ENCODE measurements around the gene PPP3R1.
A peak's percentile ranks its signal among the peaks of the same experiment; 100 is the strongest.

Gene PPP3R1

GRCh38 chr2:68258851-68259250 is 6.5 kb upstream of the PPP3R1 start:
- no peak for DNase-seq (ENCODE audit: low read depth)

DNA sequence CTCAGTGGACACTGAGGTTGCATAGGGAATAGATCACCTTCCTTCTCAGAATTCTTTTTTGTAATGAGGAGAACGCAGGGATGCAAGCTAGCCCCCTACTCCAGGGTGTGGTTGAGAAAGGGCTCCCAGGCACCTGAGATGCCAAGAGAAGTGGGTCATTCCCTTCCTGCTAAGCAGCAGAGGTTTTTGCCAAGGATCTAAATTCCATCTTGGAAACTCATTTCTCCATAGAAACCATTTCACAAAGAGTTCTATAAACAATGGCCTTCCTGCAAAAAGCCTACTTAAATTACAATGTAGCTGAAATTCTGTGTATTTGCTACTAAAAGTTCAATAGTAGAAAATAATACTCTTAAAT is 3.7 kb upstream of the PPP3R1 start:
- DNase-seq (ENCODE audit: low read depth): no peak

DNA sequence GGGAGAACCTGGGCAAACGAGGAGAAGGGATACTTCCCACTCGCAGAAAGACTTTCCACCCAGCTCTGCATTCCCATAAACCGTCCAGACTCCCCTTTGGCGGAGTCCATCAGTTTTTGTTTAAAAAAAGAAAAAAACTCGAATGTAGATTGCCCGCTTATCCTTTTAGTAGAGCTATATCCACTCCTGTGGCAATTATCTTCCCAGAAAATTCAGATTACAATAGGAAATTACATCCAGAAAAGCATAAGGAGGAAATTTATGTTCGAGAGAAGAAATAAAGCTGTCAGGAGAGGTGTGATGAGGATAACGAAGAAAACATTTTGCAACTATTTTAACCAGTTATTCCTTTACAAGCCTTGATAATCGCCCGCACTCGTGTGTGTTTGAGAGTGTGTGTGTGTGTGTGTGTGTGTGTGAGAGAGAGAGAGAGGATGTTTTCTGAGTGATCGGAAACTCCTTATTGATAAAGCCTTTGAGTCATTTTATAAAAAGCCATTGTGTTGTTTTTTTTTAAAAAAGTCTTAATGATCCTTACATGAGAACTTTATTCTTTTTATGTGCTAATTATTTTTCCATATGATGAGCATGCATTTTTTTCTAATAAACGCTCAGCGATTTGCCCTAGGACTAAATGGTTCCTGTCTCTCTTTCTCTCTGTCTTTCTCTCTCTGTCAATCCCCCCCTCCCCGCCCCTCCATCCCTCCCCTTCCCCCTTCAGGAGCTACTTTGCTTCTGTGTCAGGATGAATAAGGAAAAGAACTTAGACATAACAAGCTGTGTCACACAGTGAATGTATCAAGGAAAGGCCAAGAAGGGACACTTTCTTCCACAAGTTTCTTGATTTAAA is 1.1 kb upstream of the PPP3R1 start:
- no peak for DNase-seq (ENCODE audit: low read depth)

DNA sequence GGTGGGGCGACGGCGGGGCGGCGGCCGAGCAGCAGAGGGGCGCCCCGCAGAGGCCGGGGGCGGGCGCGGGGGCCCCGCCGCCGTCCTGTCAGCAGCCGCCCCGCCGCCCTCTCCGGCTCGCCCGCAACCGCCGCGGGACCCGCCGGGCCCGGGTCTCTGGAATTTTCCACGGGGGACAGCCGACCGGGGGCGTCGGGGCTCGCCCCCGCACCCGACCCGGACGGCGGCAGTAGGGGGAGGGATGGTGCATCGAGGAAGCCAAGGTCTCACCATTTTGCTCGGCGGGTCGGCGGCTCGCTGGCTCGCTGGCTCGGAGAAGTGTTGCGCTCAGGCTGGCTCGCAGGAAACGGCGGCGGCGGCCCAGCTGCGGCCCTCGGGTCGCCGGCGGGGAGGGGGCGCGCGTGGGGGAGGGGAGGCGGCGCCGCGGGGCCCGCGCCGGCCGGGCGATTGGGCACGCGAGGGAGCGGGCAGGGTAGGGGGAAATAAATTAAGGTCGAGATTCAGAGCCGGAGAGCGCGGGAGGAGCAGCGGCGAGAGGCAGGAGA is 405 bp downstream of the PPP3R1 start:
- DNase-seq (ENCODE audit: low read depth): peak; percentile 44

DNA sequence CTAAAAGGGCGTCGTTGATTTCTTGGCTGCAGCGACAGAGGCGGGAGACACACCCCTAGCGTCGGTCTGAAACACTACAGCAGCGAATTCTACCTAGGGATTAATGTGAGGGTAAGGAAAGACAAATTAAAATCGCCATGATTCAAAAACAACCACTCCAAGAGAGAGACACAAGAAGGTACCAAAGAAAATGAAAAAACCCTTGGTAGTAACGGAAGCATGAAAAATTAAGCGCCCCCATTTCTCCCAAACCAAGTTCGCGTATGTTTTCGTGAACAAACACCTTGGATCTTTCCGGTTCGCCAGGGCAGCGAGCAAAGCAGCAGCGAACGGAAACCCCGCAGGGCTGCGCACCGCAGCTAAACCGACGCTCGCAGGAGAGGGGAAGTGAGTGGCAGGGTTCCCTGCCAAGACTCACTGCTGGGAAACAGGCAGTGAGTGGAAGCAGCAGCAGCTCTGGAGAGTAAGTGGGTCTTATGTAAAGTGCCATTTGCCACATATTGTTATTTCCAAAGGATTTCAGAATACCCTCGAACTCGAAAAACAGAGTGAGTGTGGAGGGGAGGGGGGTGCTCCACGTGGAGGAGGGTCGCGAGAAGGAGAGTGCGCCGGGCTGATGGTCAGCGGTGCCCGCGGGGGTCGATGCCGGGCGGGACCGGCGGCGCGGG is 1.0 kb downstream of the PPP3R1 start:
- peak; percentile 56 for DNase-seq (ENCODE audit: low read depth)

- DNase-seq (ENCODE audit: low read depth): no peak
Observed at GRCh38 chr2:68250652-68251186, 1.6 kb downstream of the PPP3R1 start.

- no peak for DNase-seq (ENCODE audit: low read depth)
Observed at GRCh38 chr2:68250196-68250595, 2.1 kb downstream of the PPP3R1 start.

DNA sequence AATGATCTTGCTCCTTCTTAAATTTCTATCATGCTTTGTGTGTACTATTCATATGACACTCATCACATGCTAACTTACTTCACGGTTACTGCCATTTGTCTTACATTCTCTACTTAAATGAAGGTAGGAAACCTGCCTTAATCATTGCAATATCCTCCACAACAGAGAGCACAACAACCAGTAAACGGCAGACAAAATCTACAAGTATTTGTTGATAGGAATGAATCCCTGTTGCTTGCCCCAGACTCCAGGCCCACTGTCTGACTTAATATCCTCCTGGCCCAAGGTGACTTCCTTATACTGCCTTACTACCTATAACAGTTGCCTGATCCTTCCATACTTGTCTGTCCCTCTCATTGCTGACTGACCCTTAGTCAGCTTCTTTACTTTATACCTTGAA is 3.5 kb downstream of the PPP3R1 start:
- no peak for DNase-seq (ENCODE audit: low read depth)

- DNase-seq (ENCODE audit: low read depth): no peak
Observed at GRCh38 chr2:68248361-68248760, 4.0 kb downstream of the PPP3R1 start.

GRCh38 chr2:68246396-68246795 is 5.9 kb downstream of the PPP3R1 start:
- no peak for DNase-seq (ENCODE audit: low read depth)

DNA sequence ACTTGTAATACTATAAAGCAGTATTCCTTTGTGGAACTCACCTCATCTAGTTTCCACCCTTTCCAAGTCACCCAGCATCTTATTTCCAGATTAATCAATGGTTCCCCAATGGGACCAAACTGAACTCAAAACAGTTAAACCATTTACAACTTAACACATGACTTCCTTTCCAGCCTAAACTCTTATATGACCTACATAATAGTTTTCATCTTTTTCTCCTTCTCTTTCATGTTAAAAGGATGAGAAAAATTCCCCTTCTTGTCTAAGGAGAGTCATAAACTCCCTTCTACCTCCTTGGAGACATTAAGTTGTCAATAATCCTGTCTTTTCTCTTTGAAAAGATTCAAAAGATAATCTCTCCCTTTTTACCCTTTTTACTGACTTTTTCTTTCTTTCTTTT is 6.7 kb downstream of the PPP3R1 start:
- DNase-seq (ENCODE audit: low read depth): no peak

- DNase-seq (ENCODE audit: low read depth): no peak
Observed at GRCh38 chr2:68245066-68245465, 7.3 kb downstream of the PPP3R1 start.

DNA sequence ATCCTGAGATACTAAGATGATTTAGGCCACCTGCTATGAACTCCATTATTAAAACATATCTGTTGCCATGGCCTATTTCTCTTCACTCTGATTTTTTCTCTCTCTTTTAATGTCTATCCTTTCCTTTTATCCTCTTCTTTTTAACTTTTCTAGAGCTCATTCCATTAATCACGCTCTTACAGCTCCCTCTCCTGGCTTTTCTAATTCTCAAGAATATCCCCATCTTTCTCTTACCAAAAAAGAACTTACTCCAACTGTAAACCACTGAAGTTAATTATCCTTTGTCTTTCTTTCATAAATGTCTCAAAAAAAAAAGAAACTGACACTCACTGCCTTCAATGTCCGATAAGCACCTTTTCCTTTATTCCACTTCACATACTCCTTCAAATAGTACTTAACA is 7.9 kb downstream of the PPP3R1 start:
- DNase-seq (ENCODE audit: low read depth): no peak

GRCh38 chr2:68241732-68242131 is 10.6 kb downstream of the PPP3R1 start:
- no peak for DNase-seq (ENCODE audit: low read depth)

- DNase-seq (ENCODE audit: low read depth): no peak
Observed at GRCh38 chr2:68240446-68240845, 11.9 kb downstream of the PPP3R1 start.

- DNase-seq (ENCODE audit: low read depth): no peak
Observed at GRCh38 chr2:68238955-68239822, 13.1 kb downstream of the PPP3R1 start.

DNA sequence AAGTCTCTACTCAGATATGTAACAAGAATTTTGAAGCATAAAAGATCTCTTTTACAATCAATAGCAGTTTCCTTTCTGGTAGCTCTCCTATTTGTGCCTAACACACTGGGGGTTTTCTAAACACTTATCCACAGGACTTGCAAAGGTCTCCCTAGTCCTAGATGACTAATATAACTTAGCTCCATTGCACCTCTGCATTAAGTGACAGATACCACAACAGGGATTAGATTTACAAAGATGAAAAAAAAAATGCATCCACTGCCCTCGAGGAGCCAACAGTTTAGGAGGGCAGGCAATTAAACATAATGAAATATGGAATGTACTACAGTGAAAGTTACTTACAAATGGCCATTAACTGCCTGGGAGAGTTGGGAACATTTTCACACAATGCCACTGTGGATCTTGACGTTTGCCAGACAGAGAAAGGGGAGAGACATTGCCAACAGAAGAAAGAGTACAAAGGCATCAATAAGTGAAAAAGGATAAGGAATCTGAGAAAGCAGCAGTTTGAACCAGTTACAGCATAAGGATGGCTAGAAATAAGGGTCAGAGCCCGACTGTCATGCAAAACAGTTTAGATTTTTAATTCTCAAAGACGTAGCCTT is 14.3 kb downstream of the PPP3R1 start:
- DNase-seq (ENCODE audit: low read depth): no peak

DNA sequence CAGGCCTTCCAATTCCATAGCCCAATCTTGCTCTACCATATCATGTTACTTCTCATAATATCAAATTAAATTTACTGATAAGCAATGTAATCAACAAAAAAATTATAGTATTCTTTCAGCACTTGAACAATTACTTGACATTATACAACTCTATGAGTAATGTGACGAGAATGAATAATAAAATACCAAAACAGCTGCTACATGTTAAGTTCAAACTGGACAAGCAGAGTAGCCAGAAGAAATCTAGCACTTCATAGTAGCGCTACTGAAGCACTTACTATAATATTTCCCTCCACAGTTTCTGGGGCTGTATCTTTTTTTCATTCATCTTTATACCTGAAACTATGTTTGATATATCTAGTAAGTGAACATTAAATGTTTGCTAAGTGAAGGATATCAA is 14.9 kb downstream of the PPP3R1 start:
- DNase-seq (ENCODE audit: low read depth): no peak

DNA sequence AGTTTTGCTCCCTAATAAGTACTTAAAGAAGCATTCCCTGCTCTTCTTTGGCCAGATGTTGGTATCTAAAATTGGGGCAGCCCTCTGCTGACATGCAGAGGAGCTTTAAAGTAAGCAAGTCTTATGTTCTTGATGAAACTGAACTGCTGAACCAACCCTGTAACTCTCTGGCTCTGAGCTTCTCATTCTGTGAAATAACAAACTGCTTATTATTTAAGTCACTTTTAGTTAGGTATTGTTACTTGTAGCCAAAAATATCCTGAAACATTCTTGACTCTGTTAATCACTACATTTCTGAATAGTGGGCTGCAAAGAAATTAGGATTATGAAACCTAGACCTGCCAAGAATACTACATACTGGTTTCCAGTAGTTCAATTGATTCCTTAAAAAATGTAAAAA is 15.5 kb downstream of the PPP3R1 start:
- no peak for DNase-seq (ENCODE audit: low read depth)

- DNase-seq (ENCODE audit: low read depth): no peak
Observed at GRCh38 chr2:68236103-68236734, 16.1 kb downstream of the PPP3R1 start.

DNA sequence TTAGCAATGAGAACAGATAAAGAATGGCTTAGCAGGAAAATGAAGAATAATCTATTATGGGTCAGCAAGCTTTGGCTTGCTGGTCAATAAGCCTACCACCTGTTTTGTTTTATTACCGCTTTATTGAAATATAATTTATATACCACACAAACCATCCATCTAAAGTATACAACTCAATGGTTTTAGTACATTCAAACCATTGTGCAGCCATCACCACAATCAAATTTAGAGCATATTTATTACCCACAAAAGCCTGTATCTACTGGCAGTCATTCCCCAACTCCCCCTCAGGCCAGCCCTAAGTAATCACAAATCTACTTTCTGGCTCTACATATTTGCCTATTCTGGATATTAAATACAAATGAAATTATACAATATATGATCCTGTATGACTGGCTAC is 17.2 kb downstream of the PPP3R1 start:
- DNase-seq (ENCODE audit: low read depth): no peak
